ENCODE measurements around the gene MCTP1. TPM values are rescaled to one million over a fixed set of nuclear protein-coding genes. Genes with fewer than 3 reads are reported as not detected.

Gene MCTP1
- total RNA-seq, 4 donors from 2014 or later = 5.7 to 33.5 (median 17.4) TPM

DNA sequence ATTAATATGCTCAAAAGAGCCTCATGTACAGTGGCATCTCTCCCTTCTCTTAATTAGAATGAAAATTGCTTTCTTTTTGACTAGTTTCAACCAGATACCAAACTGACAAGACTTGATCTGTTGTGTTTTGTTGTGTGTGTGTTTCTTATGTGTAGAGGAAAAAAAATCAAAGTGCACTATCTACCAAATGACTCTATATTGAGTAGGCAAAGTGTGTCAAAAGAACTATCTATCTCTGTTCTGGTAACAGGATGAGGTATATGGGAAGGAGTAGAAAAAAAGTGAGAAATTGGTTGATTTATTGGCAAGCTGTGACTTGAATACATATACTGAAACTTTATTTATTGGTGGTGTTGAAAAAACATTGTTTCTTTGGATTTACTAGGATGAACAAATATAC, 476.4 kb downstream of the MCTP1 start:
- intact Hi-C loops (cut with DNase I) = no loop called here
- no peak overlapping the region for H3K4me3 ChIP-seq (replicated peaks in 1 of 3)
- no peaks in the 10 kb centered on the region for H3K27me3 ChIP-seq
- TF ChIP-seq, protein P1, sequence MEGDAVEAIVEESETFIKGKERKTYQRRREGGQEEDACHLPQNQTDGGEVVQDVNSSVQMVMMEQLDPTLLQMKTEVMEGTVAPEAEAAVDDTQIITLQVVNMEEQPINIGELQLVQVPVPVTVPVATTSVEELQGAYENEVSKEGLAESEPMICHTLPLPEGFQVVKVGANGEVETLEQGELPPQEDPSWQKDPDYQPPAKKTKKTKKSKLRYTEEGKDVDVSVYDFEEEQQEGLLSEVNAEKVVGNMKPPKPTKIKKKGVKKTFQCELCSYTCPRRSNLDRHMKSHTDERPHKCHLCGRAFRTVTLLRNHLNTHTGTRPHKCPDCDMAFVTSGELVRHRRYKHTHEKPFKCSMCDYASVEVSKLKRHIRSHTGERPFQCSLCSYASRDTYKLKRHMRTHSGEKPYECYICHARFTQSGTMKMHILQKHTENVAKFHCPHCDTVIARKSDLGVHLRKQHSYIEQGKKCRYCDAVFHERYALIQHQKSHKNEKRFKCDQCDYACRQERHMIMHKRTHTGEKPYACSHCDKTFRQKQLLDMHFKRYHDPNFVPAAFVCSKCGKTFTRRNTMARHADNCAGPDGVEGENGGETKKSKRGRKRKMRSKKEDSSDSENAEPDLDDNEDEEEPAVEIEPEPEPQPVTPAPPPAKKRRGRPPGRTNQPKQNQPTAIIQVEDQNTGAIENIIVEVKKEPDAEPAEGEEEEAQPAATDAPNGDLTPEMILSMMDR (IDR thresholded peaks at IDR 0.05) = no peak
- no peak for TF ChIP-seq POLR2A (IDR thresholded peaks at IDR 0.05)
- no peaks in the 10 kb centered on the region for H3K4me1 ChIP-seq
- no peak for DNase-seq
- H3K9me3 ChIP-seq = no peaks in the 10 kb centered on the region
- no peak overlapping the region for H3K27ac ChIP-seq
- no peaks in the 10 kb centered on the region for H3K36me3 ChIP-seq

DNA sequence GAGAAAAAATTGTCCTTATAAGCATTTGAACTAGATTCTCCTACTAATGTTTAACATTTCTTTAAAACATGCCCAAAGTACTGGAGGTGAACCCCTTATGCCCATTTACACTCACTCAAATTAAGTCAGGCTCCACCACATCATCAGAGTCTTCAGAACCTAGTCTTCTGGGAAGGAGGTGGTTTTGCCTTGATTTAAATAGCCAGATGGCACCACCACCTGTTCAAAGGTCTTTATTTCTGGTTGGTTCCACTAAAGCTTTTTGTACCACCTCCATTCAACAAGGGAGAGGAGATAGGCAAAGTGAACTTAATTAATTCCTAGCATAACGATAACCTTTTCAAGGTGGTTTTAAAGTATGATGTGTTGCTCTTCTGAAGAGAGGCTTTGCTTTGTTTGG, 476.9 kb downstream of the MCTP1 start:
- H3K4me3 ChIP-seq (replicated peaks in 1 of 3) = no peak overlapping the region
- 81 to 88% methylated on average over 1 of the region's 1 CpG for WGBS, 2 donors
- no peaks in the 10 kb centered on the region for H3K36me3 ChIP-seq
- H3K27ac ChIP-seq = no peak overlapping the region
- no peaks in the 10 kb centered on the region for H3K4me1 ChIP-seq
- TF ChIP-seq, protein P1 (IDR thresholded peaks at IDR 0.05) = no peak
- no peak for TF ChIP-seq POLR2A (IDR thresholded peaks at IDR 0.05)
- intact Hi-C loops (cut with DNase I) = no loop called here
- DNase-seq = no peak
- no peaks in the 10 kb centered on the region for H3K9me3 ChIP-seq
- no peaks in the 10 kb centered on the region for H3K27me3 ChIP-seq

DNA sequence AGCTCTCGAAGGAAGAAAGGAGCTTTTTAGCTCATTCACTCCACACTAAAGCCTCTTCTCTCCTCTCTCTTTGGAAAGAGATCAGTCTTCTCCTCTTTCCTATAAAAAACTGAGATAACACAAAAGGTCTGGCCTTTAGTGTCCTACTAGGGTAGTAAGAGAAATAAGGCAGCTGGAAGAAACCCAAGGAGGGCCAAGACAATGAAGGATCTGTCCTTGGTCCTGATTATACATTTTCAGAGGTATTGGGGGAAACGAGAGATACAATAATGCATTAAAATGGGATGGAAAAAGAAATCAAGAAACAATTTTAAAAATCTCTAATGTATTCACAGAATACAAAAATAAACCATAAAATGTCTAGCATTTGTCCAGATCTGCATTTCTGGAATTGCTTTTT, 482.4 kb downstream of the MCTP1 start:
- no peaks in the 10 kb centered on the region for H3K9me3 ChIP-seq
- intact Hi-C loops (cut with DNase I) = no loop called here

DNA sequence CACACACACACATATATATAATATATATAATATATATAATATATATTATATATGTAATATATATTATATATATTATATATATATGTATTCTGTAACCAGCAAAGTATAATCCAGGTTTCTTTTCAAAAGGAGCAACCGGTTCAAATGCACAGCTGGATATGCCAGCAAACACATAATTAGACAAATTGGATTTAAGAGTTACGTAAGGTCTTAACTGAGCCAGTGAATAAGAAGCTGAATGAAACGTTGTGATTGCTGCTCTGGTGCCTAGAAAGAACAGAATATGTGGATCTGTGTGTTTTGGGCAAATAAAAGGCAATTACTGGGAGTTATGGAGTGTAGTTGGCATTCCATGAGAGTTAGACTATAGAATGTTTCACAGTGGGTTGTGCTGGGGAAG, 488.3 kb downstream of the MCTP1 start:
- H3K4me1 ChIP-seq = no peaks in the 10 kb centered on the region
- no peak overlapping the region for H3K4me3 ChIP-seq (replicated peaks in 1 of 3)
- no peaks in the 10 kb centered on the region for H3K36me3 ChIP-seq
- TF ChIP-seq, protein P1 (IDR thresholded peaks at IDR 0.05) = no peak
- TF ChIP-seq POLR2A (IDR thresholded peaks at IDR 0.05) = no peak
- no peak for DNase-seq
- WGBS, 2 donors = 77 to 79% methylated on average over 3 of the region's 3 CpGs
- H3K9me3 ChIP-seq = no peaks in the 10 kb centered on the region
- intact Hi-C loops (cut with DNase I) = no loop called here
- H3K27me3 ChIP-seq = no peaks in the 10 kb centered on the region
- no peak overlapping the region for H3K27ac ChIP-seq

More for the DNA sequence above, 482.4 kb downstream of the MCTP1 start:
- H3K4me1 ChIP-seq = no peaks in the 10 kb centered on the region
- H3K27me3 ChIP-seq = no peaks in the 10 kb centered on the region
- TF ChIP-seq, protein P1 (IDR thresholded peaks at IDR 0.05) = no peak
- TF ChIP-seq POLR2A (IDR thresholded peaks at IDR 0.05) = no peak
- H3K36me3 ChIP-seq = no peaks in the 10 kb centered on the region
- DNase-seq = no peak
- H3K4me3 ChIP-seq (replicated peaks in 1 of 3) = no peak overlapping the region
- H3K27ac ChIP-seq = no peak overlapping the region
- WGBS, 2 donors = 71 to 77% methylated on average over 2 of the region's 2 CpGs

DNA sequence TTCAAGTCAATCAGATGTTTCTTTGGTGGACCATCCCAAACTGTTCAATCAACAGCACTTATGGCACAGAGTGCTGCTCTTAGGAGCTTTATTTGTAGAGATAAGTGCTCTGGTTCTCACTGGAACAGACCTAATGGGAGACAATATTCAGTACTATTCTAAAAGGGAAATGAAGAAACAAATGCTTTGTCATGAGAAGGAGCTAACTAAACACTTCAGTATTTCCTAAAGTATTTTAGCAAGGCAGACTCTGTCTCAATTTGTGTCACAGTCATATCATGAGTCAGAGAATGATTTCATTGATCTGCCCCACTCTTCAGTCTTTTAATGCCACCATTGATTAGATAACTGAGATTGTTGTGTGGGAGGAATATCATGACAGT, 491.1 kb downstream of the MCTP1 start:
- intact Hi-C loops (cut with DNase I) = no loop called here
- no peaks in the 10 kb centered on the region for H3K4me1 ChIP-seq
- H3K4me3 ChIP-seq (replicated peaks in 1 of 3) = no peak overlapping the region
- H3K36me3 ChIP-seq = no peaks in the 10 kb centered on the region
- H3K9me3 ChIP-seq = no peaks in the 10 kb centered on the region
- no peak for DNase-seq
- no peaks in the 10 kb centered on the region for H3K27me3 ChIP-seq
- TF ChIP-seq, protein P1 (IDR thresholded peaks at IDR 0.05) = no peak
- TF ChIP-seq POLR2A (IDR thresholded peaks at IDR 0.05) = no peak
- H3K27ac ChIP-seq = no peak overlapping the region
